ENCODE data around the gene RAB20. TPM values are rescaled to one million over a fixed set of nuclear protein-coding genes. Genes with fewer than 3 reads are reported as not detected.
"Not testable (repeated sequence)": the region's sequence is repeated elsewhere in the genome, so short reads cannot be mapped to it uniquely, and the experiment has no call there.

The RAB20 gene
- total and polyA plus RNA-seq, 7 donors = 1.2 to 20.5 (median 2.9) TPM

DNA sequence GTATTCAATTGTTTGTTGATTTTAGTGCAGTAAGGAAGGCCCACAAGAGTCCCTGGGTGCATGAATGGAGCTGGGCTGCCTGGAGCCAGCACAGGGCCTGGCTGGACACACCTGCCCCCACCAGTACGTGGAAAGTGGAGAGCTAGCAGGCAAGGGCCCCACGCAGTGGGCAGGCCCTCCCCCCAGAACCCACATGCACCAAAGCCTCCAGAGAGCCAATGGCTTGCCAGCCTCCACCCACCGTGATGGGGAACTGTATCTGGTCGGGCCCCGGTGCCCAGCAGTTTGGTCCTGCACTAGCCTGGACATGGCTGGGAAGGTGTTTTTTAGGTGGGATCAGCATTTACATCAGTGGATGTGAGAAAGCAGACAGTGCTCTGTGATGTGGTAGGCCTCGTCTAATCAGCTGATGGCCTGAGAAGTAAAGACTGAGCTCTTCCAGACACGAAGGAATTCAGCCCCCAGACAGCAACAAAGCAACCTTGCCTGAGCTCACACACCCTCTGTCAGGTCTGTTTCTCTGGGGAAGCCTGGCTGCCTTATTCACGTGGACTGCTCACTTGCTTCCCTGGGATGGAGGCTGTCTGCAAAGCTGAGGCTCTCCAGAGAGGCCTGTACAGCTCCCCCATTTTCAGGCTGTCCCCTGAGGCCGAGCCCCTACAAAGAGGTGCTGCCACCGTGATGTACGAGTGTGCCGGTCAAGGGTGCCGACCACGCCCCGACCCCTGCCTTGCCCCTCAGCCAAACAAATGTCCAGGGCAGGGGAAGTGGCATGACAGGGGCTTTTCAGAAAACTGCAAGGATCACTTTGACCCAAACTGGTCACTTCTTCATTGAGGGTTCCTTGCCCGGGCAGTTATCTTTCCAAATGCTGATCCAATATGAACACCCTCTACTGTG, 27.5 kb downstream of the RAB20 start:
- no peaks in the 10 kb centered on the region for H3K36me3 ChIP-seq (ENCODE audit: insufficient read depth in 1 of 2, low read depth in 1 of 2)
- no peak overlapping the region for H3K27ac ChIP-seq
- no peaks in the 10 kb centered on the region for H3K4me1 ChIP-seq
- no peaks in the 10 kb centered on the region for H3K9me3 ChIP-seq
- ATAC-seq (no peak), DNase-seq (no peak)
- 81 to 87% (median 86%) methylated on average over 16 of the region's 16 CpGs for WGBS, 3 donors
- intact Hi-C loops (cut with DNase I) = no loop called here
- no peaks in the 10 kb centered on the region for H3K27me3 ChIP-seq (ENCODE audit: insufficient read depth in 3 of 3, low read length in 2 of 3)
- TF ChIP-seq, protein P1, sequence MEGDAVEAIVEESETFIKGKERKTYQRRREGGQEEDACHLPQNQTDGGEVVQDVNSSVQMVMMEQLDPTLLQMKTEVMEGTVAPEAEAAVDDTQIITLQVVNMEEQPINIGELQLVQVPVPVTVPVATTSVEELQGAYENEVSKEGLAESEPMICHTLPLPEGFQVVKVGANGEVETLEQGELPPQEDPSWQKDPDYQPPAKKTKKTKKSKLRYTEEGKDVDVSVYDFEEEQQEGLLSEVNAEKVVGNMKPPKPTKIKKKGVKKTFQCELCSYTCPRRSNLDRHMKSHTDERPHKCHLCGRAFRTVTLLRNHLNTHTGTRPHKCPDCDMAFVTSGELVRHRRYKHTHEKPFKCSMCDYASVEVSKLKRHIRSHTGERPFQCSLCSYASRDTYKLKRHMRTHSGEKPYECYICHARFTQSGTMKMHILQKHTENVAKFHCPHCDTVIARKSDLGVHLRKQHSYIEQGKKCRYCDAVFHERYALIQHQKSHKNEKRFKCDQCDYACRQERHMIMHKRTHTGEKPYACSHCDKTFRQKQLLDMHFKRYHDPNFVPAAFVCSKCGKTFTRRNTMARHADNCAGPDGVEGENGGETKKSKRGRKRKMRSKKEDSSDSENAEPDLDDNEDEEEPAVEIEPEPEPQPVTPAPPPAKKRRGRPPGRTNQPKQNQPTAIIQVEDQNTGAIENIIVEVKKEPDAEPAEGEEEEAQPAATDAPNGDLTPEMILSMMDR (IDR thresholded peaks at IDR 0.05) = no peak
- H3K4me3 ChIP-seq = no peak overlapping the region

DNA sequence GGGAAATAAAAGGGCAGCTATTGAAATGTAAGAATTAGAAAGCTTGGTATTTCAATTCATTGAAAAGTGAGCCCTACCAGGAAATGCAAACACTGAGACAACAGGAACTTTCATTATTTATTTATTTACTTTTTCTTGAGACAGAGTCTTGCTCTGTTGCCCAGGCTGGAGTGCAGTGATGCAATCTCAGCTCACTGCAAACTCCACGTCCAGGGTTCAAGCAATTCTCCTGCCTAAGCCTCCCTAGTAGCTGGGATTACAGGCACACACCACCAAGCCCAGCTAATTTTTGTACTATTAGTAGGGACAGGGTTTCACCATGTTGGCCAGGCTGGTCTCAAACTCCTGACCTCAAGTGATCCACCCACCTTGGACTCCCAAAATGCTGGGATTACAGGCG, 29.3 kb downstream of the RAB20 start:
- H3K4me1 ChIP-seq = not testable (repeated sequence)

DNA sequence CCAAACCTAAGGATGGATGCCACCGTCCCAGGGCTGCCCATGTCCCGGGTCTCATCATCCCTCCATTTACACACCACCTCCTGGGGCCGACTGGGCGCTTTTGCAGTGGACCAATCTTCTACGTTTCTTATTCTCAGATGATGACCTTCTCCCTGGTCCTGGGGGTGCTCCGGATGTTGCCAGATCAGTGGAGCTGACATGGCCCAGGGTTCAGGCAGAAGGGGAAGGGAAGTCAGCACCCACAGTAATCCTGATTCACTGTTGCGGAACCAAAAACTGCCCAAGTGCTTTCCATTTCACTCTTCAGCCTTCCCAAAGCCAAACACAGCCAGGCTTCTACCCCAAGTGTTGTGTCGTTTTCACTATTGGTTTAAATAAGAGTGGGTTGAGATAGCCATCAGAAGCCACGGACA, 29.8 kb downstream of the RAB20 start:
- intact Hi-C loops (cut with DNase I) = no loop called here
- Histone ChIP-seq H3K4me1 (no peaks in the 10 kb centered on the region), H3K4me3 (no peak overlapping the region), H3K27me3 (ENCODE audit: insufficient read depth in 3 of 3, low read length in 2 of 3) (no peaks in the 10 kb centered on the region), H3K36me3 (ENCODE audit: insufficient read depth in 1 of 2, low read depth in 1 of 2) (no peaks in the 10 kb centered on the region), H3K9me3 (no peaks in the 10 kb centered on the region), H3K27ac (no peak overlapping the region)
- WGBS, 3 donors = 85 to 90% (median 89%) methylated on average over 9 of the region's 9 CpGs
- DNase-seq (no peak), ATAC-seq (no peak)
- TF ChIP-seq, protein P1 (IDR thresholded peaks at IDR 0.05) = no peak

More for the DNA sequence above, 29.3 kb downstream of the RAB20 start:
- DNase-seq; H3K9me3 ChIP-seq; H3K27ac ChIP-seq; H3K36me3 ChIP-seq (ENCODE audit: insufficient read depth in 1 of 2, low read depth in 1 of 2); intact Hi-C loops (cut with DNase I); ATAC-seq; H3K27me3 ChIP-seq (ENCODE audit: insufficient read depth in 3 of 3, low read length in 2 of 3); H3K4me3 ChIP-seq: not testable (repeated sequence)
- WGBS, 3 donors = 79 to 87% (median 87%) methylated on average over 2 of the region's 2 CpGs

DNA sequence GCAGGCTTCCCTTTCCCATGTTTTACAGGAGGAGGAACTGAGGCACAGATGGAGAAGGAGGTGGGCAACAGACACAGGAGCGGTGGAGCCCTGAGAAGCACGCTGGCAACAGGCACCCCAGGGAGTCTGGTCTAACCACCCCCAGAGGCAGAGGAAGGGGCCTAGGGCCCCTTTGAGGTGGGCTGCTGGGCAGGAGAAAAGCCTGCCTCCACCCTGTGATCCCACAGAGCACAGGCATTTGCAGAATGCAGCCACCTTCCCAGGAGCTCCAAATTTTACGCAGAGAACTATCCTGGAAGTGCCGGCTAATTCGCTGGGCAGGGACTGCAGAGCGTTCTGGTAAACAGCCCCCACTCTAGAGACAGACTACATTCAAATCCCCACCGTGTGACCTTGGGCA, 30.4 kb downstream of the RAB20 start:
- intact Hi-C loops (cut with DNase I) = no loop called here
- WGBS, 3 donors = 93 to 97% (median 93%) methylated on average over 7 of the region's 7 CpGs
- TF ChIP-seq, protein P1 (IDR thresholded peaks at IDR 0.05) = no peak
- no peak overlapping the region for H3K4me3 ChIP-seq
- H3K9me3 ChIP-seq = no peaks in the 10 kb centered on the region
- DNase-seq (no peak), ATAC-seq (no peak)
- H3K36me3 ChIP-seq (ENCODE audit: insufficient read depth in 1 of 2, low read depth in 1 of 2) = no peaks in the 10 kb centered on the region
- no peaks in the 10 kb centered on the region for H3K4me1 ChIP-seq
- no peak overlapping the region for H3K27ac ChIP-seq
- H3K27me3 ChIP-seq (ENCODE audit: insufficient read depth in 3 of 3, low read length in 2 of 3) = no peaks in the 10 kb centered on the region

DNA sequence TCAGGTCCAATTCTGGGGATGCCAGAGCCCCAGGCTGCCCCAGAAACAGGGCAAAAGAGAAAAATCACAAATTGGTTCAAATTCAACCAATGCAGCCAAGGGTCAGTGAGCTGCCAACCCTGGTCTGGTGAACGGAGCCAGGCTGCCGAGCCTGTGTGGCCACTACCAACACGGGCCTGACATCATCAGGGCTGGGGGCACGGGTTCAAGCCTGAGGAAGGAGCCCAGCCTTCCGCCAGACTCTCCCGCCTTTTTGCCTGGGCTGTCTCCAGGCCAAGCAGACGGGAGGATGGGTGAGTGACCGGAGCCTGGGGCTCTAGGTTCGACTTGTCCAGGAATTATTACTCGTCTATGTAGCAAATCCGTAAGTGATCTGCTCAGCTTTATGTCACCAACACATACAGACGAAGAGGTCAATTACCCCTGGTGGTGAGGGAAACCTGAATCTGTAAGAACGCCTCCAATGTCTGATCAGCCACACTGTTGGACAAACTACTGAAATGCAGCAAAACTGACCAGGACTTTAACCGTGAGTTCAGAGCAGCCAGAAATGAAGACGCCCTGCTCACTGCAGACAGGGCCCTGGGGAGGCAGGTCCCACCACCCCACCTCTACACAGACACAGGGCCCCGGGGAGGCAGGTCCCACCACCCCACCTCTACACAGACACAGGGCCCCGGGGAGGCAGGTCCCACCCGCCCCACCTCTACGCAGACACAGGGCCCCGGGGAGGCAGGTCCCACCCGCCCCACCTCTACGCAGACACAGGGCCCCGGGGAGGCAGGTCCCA, 31.8 kb downstream of the RAB20 start:
- no peaks in the 10 kb centered on the region for H3K9me3 ChIP-seq
- DNase-seq = no peak
- intact Hi-C loops (cut with DNase I) = no loop called here
- ATAC-seq = no peak
- WGBS, 3 donors = 81 to 85% (median 84%) methylated on average over 16 to 19 of the region's 23 CpGs
- no peaks in the 10 kb centered on the region for H3K4me1 ChIP-seq
- no peak overlapping the region for H3K27ac ChIP-seq
- no peak overlapping the region for H3K4me3 ChIP-seq
- H3K36me3 ChIP-seq (ENCODE audit: insufficient read depth in 1 of 2, low read depth in 1 of 2) = no peaks in the 10 kb centered on the region
- TF ChIP-seq, protein P1 (IDR thresholded peaks at IDR 0.05) = no peak
- H3K27me3 ChIP-seq (ENCODE audit: insufficient read depth in 3 of 3, low read length in 2 of 3) = no peaks in the 10 kb centered on the region
